ENCODE measurements around the gene UNC93B1. TPM values are rescaled to one million over a fixed set of nuclear protein-coding genes. Genes with fewer than 3 reads are reported as not detected.

The UNC93B1 gene
- total RNA-seq, 1 donor from 2014 or later = 15.9 TPM

- Mint-ChIP-seq H3K4me1 (ENCODE audit: low read depth) (peaks cover 66% of the 10 kb centered on the region), H3K36me3 (ENCODE audit: low read depth) (no peaks in the 10 kb centered on the region), H3K27me3 (ENCODE audit: low read depth) (no peaks in the 10 kb centered on the region), H3K27ac (ENCODE audit: unreplicated experiment) (peak overlapping the region; percentile 72), H3K4me3 (ENCODE audit: unreplicated experiment) (no peak overlapping the region), H3K9me3 (ENCODE audit: low read depth) (no peaks in the 10 kb centered on the region)
- peak; percentile 69 for DNase-seq (ENCODE audit: low spot score)
- TF ChIP-seq CTCF (IDR thresholded peaks at IDR 0.05) = no peak
These were observed 12.4 kb upstream of the UNC93B1 start for GRCh38 chr11:68016161-68016903.

GRCh38 chr11:68015467-68015866 lies 11.6 kb upstream of the UNC93B1 start:
- no peaks in the 10 kb centered on the region for H3K36me3 Mint-ChIP-seq (ENCODE audit: low read depth)
- no peaks in the 10 kb centered on the region for H3K9me3 Mint-ChIP-seq (ENCODE audit: low read depth)
- H3K4me3 Mint-ChIP-seq (ENCODE audit: unreplicated experiment) = no peak overlapping the region
- peaks cover 69% of the 10 kb centered on the region for H3K4me1 Mint-ChIP-seq (ENCODE audit: low read depth)
- no peak for DNase-seq (ENCODE audit: low spot score)
- TF ChIP-seq CTCF (IDR thresholded peaks at IDR 0.05) = no peak
- H3K27me3 Mint-ChIP-seq (ENCODE audit: low read depth) = no peaks in the 10 kb centered on the region
- no peak overlapping the region for H3K27ac Mint-ChIP-seq (ENCODE audit: unreplicated experiment)

GRCh38 chr11:68014947-68015447 lies 11.1 kb upstream of the UNC93B1 start:
- peak overlapping the region; percentile 94 for H3K27ac Mint-ChIP-seq (ENCODE audit: unreplicated experiment)
- no peaks in the 10 kb centered on the region for H3K9me3 Mint-ChIP-seq (ENCODE audit: low read depth)
- no peak overlapping the region for H3K4me3 Mint-ChIP-seq (ENCODE audit: unreplicated experiment)
- H3K4me1 Mint-ChIP-seq (ENCODE audit: low read depth) = peaks cover 71% of the 10 kb centered on the region
- TF ChIP-seq CTCF (IDR thresholded peaks at IDR 0.05) = no peak
- peak; percentile 93 for DNase-seq (ENCODE audit: low spot score)
- no peaks in the 10 kb centered on the region for H3K36me3 Mint-ChIP-seq (ENCODE audit: low read depth)
- no peaks in the 10 kb centered on the region for H3K27me3 Mint-ChIP-seq (ENCODE audit: low read depth)

- Mint-ChIP-seq H3K4me3 (ENCODE audit: unreplicated experiment) (peak overlapping the region; percentile 9), H3K9me3 (ENCODE audit: low read depth) (no peaks in the 10 kb centered on the region), H3K4me1 (ENCODE audit: low read depth) (peaks cover 78% of the 10 kb centered on the region), H3K27ac (ENCODE audit: unreplicated experiment) (peak overlapping the region; percentile 94), H3K27me3 (ENCODE audit: low read depth) (no peaks in the 10 kb centered on the region), H3K36me3 (ENCODE audit: low read depth) (no peaks in the 10 kb centered on the region)
- TF ChIP-seq CTCF (IDR thresholded peaks at IDR 0.05) = no peak
- DNase-seq (ENCODE audit: low spot score) = peak; percentile 93
These were observed 10.5 kb upstream of the UNC93B1 start for GRCh38 chr11:68014157-68014946.

GRCh38 chr11:68013611-68014156 lies 9.8 kb upstream of the UNC93B1 start:
- H3K4me3 Mint-ChIP-seq (ENCODE audit: unreplicated experiment) = no peak overlapping the region
- H3K4me1 Mint-ChIP-seq (ENCODE audit: low read depth) = peaks cover 85% of the 10 kb centered on the region
- no peaks in the 10 kb centered on the region for H3K9me3 Mint-ChIP-seq (ENCODE audit: low read depth)
- no peaks in the 10 kb centered on the region for H3K36me3 Mint-ChIP-seq (ENCODE audit: low read depth)
- TF ChIP-seq CTCF (IDR thresholded peaks at IDR 0.05) = no peak
- H3K27ac Mint-ChIP-seq (ENCODE audit: unreplicated experiment) = peak overlapping the region; percentile 94
- DNase-seq (ENCODE audit: low spot score) = no peak
- no peaks in the 10 kb centered on the region for H3K27me3 Mint-ChIP-seq (ENCODE audit: low read depth)

Measured in chondrocyte (in vitro differentiated cells).